Measurements from ENCODE around the gene ZNF646.

ZNF646 gene

GRCh38 chr16:31063843-31064611 lies 10.2 kb upstream of the ZNF646 start:
- DNase-seq (ENCODE audit: low spot score), result no peak
- in situ Hi-C loops (cut with MboI; ENCODE audit: low pct_unique_long_range_greater_than_20kb, low sequenced_read_pairs, unreplicated experiment), result no loop called here
- TF ChIP-seq CTCF (IDR thresholded peaks at IDR 0.05; ENCODE audit: extremely low read depth, insufficient read depth, missing control alignments), result no peak

- TF ChIP-seq CTCF (IDR thresholded peaks at IDR 0.05; ENCODE audit: extremely low read depth, insufficient read depth, missing control alignments), result no peak
- no peak for DNase-seq (ENCODE audit: low spot score)
- in situ Hi-C loops (cut with MboI; ENCODE audit: low pct_unique_long_range_greater_than_20kb, low sequenced_read_pairs, unreplicated experiment), result no loop called here
Observed at GRCh38 chr16:31064882-31065461, 9.2 kb upstream of the ZNF646 start.

GRCh38 chr16:31067342-31067741 lies 6.9 kb upstream of the ZNF646 start:
- TF ChIP-seq CTCF (IDR thresholded peaks at IDR 0.05; ENCODE audit: extremely low read depth, insufficient read depth, missing control alignments), result no peak
- in situ Hi-C loops (cut with MboI; ENCODE audit: low pct_unique_long_range_greater_than_20kb, low sequenced_read_pairs, unreplicated experiment), result no loop called here
- DNase-seq (ENCODE audit: low spot score), result no peak

- in situ Hi-C loops (cut with MboI; ENCODE audit: low pct_unique_long_range_greater_than_20kb, low sequenced_read_pairs, unreplicated experiment), result no loop called here
- TF ChIP-seq CTCF (IDR thresholded peaks at IDR 0.05; ENCODE audit: extremely low read depth, insufficient read depth, missing control alignments), result no peak
- DNase-seq (ENCODE audit: low spot score), result no peak
Observed at GRCh38 chr16:31071861-31072260, 2.4 kb upstream of the ZNF646 start.

- DNase-seq (ENCODE audit: low spot score), result no peak
- TF ChIP-seq CTCF (IDR thresholded peaks at IDR 0.05; ENCODE audit: extremely low read depth, insufficient read depth, missing control alignments), result no peak
- in situ Hi-C loops (cut with MboI; ENCODE audit: low pct_unique_long_range_greater_than_20kb, low sequenced_read_pairs, unreplicated experiment), result no loop called here
Observed at GRCh38 chr16:31072540-31073141, 1.6 kb upstream of the ZNF646 start.

- in situ Hi-C loops (cut with MboI; ENCODE audit: low pct_unique_long_range_greater_than_20kb, low sequenced_read_pairs, unreplicated experiment), result no loop called here
- peak; percentile 92 for DNase-seq (ENCODE audit: low spot score)
- TF ChIP-seq CTCF (IDR thresholded peaks at IDR 0.05; ENCODE audit: extremely low read depth, insufficient read depth, missing control alignments), result no peak
Observed at GRCh38 chr16:31073142-31073969, 866 bp upstream of the ZNF646 start.

All from GM13977 (cell line).